GM21390 (cell line): Measurements from ENCODE around the gene TRIM2.
"Not testable (repeated sequence)": the region's sequence is repeated elsewhere in the genome, so short reads cannot be mapped to it uniquely, and the experiment has no call there.

Experiments used
- ATAC-seq: cut with Tn5 transposase; IDR thresholded peaks from one replicate; pipeline ENCODE4 v1.9.1; 2021; ENCODE audit not compliant: unreplicated experiment

The TRIM2 gene

DNA sequence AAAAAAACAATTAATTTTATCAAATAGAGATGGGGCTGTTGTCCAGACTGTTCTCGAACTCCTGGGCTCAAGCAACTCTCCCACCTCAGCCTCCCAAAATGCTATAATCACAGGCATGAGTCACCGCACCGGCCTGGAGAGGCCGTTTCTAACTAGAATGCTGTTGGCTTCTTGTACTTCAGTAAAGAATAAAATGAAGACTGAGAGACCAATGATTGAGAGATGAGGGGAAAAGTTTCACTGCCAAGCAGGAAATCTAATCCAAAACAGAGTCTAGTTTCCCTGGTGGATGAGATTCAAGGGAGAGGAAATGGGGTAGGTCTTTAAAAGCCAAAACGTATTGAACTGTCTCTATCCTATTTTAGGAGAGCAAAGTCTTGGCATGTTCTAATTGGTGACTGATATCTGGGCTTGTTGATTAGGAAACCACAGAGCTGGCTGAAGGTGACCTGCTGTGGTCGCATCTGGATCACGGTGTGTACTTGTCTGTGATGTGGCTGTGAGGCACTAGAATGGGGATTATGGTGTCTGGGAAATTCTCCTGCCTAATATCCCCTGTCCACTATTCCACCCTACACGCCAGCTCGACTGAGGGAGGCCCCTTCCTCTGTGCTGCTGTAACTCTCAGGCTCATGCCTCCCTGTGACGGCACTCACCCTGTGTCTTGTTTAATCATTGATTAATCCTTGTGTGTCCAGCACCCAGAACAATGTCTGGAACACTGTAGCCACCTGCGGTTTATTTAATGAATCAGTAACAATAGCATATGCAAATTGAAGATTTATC lies 15.0 kb upstream of the TRIM2 start:
- no peak for ATAC-seq

DNA sequence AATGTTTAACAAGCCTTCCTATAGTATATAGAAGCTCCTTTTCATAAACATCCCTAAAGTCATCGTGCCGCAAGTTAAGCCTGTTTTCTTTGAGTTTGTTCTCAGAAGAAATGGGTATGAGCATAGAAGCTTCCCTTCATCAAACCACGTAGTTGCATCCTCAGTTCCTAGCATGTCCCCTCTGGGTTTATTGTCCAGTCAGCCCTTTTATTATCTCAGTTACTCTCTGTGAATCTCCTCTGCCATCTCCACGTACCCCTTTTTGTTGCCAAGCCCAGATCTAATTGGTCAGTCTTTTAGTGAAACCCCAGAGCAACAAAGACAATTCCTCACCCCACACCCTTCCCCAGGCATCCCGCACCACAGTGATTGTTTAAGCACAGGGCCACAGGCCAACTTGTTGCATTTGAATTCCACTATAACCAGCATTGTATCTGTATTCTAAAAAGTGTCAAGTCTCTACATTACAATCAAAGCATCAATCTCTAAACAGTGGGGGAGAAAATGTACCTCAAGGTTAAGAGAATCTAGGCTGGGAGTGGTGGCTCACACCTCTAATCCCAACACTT lies 12.4 kb upstream of the TRIM2 start:
- no peak for ATAC-seq

DNA sequence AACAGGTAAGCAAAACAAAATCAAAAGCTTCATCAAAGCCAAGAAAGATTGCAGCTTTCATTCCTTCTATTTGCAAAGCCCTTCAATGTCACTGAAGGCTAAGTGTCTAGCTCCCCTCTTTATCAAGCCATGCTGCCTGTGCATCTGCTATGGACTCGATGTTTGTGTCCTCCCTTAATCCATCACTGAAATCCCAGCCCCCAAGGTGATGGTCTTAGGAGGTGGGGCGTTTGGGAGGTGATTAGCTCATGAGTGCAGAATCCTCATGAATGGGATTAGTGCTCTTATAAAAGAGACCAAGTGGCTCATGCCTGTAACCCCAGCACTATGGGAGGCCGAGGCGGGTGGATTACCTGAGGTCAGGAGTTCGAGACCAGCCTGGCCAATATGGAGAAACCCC lies 6.9 kb upstream of the TRIM2 start:
- no peak for ATAC-seq

DNA sequence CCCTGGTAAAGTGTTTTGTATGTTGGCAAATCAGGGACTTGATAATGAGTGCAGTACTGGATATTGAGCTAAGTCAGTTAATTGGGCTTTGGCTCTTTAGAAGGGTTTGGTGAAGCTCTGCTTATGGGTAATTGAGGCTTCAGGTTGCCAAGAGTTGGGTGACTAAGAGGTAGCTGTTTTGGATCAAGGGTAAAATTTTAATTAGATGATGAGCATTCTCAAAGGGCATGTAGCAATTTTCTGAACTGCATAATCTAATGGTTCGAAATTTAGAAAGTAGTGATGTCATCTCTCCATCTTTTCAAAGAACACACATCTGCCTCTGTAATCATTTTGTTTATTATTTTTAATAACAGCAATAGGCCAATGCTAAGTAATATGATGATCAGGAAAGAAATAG lies 5.5 kb upstream of the TRIM2 start:
- ATAC-seq: no peak

DNA sequence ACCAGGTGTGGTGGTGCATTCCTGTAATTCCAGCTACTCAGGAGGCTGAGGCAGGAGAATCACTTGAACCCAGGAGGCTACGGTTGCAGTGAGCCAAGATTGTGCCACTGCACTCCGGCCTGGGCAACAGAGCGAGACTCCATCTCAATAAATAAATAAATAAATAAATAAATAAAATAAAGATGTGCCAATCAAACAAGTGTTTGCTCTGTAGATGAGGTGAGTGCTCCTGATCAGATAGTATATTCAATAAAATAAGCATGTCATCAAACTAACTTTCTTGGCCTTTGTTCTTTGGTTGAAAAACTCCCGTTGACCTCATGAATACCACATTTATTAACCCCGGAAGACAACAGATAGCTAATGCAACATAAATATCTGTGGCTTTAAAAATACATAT lies 497 bp upstream of the TRIM2 start:
- not testable (repeated sequence) for ATAC-seq

DNA sequence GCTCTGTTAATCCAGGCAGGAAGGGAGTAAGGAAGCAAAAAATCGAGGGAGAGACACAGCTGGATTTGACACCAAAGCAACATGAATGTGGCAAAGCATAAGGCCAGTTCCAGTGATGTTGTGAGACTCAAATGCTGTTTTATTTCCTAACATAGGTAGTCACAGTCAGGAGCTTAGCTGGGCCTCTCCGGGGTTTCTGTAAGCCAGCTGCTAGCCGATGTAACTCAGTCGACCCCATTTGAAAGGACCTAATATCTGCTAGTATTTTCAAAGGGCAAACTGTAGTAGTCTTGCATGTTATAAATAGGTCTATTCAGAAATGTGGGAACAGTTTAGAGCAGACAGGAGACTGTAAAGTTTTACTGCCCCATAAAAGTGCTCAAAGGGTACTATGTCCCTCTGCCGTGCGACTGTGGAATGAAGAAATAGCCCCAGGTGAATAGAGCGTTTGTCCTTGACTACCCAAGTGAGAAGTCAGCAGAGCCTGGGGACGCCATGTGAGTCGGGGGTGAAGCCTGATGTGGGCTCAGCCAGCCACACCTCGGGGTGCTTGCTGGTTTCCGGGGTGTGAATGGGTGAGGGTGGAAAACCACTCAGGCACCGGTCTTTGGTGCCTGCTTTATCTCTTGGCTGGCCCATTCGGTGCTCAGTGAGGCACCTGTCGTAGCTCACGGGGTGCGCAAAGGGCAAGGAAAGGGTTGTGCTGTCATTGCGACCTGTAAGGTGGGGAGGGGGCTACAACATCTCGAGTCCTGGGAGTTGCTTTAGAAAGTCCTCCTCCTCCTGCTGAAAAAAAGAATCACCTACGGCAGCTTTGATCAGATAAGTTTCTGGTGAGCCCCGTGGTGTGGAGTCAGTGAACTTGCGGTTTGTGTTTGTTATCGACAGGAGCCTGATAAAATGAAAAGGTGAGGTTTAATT lies 745 bp downstream of the TRIM2 start:
- ATAC-seq: no peak

DNA sequence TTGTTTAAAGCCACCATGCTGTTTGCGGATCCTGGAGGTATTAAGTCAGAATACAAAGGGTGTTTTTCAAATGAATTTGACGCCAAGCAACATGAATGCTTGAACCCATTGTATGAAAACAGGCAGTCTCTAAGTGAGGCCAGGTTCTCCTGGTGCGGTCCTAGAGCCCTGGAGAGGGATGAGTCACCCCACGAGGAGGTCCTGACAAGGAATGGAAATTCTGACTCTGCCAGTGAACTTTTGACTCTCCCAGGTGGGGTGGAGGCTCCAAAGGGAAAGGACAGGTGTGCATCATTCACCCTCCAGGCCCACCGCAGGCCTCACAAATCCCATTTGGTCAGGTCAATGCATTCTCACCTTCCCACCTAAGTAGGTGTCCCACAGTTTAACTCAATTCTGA lies 1.5 kb downstream of the TRIM2 start:
- no peak for ATAC-seq

DNA sequence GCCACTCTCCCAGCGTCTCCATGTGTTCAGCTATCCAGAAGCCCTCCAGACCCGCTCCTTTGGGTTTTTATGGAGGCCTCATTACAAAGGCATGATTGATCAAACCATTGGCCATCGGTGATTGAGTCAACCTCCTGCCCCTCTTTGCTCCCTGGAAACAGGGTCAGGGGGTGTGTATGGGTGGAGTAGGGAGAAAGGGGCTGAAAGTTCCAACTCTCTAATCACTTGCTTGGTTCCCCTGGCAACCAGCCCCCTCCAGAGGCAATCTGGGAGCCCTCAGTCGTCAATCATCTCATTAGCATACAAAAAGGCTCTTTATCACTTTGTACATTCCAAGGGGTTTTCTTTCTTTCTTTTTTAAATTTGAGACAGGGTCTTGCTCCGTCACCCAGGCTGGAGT lies 2.3 kb downstream of the TRIM2 start:
- ATAC-seq: no peak

DNA sequence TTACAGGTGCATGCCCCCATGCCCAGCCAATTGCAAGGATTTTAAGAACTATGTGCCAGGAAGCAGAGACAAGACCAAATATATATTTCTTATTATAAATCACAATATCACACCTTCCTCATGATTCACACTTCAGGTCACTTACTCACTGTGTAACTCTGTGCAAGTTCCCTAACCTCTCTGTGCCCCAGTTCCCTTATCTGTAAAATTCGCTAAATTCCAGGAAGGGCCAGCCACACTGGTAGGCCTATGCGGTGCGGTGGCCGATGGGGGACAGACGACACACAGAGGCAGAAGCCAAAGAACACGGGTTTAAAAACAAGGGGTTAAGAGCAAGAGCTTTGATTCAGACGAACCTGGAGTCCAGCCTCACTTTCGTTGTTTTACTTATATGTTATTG lies 2.8 kb downstream of the TRIM2 start:
- ATAC-seq: no peak

DNA sequence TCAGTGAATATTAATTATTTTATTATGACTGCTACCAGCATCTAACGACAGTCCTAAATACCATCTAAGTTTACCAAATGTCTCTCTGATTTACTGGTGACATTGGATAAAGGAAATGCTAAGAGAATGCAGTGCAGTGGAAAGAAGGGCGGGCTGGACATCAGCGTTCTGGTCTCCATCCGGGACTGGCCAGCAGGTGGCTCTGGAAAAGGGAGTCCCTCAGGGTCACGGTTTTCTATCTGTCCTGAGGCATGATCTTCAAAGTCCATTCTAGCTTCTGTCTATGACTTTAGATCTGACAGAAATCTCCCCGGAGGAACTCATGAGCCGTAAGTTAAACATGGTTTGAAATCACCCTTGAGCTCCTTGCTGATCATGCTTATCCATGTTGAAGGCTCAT lies 3.3 kb downstream of the TRIM2 start:
- ATAC-seq: no peak

DNA sequence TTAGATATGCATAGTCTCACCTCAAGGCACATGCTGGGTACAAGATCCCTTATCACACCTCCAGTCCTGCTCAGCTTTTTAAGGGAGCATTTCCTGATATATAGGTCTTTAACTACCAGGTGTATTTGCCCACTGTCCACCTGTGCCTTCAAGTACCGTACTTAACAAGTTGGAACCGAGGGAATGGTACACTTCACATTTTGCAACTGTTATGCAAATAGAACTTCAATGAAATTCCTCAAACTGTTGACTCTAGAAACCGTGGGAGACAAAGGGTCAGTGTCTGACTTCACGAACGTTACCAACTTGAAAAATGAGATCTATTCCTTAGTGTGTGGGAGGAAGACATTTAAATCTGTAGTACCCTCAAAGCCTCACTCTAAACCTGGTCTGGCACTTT lies 5.2 kb downstream of the TRIM2 start:
- ATAC-seq: no peak

DNA sequence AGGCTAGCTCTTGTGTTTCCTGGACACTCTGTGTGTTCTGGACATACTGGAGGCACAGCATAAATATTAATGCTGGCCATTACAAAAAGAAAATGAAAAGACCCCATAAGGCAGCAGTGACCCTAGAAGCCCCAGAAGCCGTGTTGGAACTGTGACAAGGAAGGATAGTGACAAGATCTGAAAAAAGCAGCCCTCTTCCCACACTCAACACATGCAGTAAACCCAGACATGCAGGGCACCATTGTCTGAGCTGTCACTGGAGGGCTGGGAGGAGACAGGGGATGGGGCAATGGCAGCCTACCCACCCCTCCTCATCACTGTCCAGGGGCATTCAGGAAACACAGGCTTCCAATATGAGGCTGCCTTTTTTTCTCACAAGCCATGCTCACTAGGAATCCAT lies 6.5 kb downstream of the TRIM2 start:
- no peak for ATAC-seq

DNA sequence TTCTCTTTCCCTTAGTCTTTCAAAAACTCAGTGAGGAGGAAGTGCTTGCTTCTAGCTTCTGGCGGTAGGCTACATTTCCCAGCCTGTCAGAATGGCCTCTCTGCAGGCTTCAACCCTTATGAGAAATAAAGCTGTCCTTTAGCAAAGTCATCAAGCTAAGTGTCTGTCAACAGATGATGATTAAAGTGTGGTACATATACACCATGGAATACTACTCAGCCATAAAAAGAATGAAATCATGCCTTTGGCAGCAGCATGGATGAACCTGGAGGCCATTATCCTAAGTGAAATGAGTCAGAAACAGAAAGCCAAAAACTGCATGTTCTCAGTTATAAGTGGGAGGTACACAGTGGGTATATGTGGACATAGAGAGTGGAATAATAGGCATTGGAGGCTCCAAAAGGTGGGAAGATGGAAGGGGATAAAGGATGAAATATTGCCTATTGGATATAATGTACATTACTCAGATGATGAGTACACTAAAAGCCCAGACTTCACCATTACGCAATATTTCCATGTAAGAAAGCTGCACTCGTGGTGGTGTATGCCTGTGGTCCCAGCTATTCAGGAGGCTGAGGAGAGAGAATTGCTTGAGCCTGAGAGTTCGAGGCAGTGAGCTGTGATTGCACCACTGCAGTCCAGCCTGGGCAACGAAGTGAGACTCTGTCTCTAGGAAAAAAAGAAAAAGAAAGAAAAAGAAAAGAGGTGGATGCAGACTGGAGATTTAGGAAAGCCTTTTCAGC lies 7.9 kb downstream of the TRIM2 start:
- no peak for ATAC-seq

DNA sequence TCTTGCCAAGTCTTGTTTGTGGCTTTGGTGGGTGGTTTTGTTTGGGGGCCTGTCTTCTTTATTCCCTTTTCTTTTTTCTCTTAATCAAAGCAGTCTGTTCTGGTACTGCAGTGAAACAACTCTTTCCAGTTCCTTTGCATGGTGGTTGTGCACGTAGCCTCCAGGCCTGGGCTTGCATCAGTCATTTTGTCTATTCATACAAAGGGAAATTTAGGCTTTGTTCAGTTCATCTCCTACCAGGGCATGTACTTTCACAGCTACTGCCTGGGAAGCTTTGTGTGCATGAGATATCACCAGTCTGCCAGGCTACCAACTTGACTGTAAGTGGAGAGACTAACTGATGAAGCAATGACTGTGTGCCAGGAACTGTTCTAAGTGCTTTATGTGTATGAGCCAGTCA lies 8.5 kb downstream of the TRIM2 start:
- ATAC-seq: no peak

DNA sequence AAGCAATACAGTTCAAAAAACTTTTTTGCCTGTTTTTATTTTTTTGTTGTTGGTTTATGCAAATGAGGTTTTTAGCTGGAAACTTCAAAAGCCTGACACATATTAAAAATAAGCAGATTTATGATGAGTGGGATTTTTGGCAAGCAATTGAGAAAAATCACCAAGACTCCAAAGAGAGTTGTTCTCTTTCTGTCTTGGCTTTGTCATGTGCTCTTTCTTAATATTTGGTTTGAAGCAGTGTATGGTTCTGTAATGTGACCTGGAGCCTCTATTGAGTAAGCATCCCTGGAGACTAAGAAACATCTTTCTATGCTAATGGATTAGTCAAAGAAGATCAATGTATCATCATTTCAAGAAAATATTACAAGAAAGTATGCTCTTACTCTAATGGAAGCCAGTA lies 11.7 kb downstream of the TRIM2 start:
- no peak for ATAC-seq

DNA sequence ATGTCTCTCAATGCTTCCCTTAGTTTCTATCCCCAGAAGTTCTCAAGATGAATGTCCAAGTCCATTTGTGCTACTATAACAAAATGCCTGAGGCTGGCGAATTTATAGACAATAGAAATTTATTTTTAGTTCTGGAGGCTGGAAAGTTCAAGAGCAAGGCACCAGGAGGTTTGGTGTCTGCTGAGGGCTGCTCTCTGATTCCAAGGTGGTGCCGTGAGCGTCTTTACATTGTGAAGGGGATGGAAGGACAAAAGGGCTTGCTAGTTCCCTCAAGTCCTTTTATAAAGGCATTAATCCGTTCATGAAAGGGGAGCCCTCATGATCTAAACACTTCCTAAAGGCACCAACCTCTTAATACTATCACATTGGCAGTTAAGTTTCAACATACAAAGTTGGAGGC lies 12.3 kb downstream of the TRIM2 start:
- no peak for ATAC-seq

DNA sequence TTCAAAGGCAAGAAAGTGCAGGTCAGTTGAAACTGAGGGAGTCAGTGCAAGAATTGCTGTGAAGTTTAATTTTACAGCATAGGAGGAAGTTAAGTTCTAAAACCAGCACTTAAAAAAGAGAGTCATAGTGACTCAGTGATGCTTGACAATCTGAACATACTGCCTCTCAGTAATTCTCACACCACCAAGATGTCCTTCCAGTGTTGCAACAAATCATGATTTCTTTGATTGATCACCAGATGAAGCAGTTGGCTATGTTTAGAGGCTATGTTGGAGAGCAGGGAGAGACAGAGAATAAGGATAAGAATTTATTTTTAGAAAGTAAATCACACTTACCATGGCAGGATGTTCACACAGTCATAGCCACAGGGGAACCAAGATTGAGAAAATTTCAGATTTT lies 13.2 kb downstream of the TRIM2 start:
- peak; percentile 51 for ATAC-seq

DNA sequence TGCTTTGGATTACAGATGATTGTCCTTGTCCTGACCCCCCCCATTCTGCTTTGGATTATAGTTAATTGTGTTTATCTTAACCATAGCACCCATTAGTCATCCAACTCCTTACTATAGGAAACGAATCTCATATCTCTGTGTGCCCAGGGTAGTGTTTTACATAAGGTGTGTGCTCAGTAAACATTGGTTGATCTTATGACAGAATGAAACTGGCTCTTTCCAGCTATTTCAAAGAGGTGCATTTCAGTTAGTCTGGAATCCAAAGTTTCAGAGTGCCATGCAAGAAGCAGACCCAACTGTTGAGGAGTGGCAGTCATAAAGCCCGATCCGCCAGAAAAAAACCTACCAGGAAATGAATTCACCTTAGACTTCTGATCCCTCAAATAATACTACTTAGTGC lies 14.7 kb downstream of the TRIM2 start:
- ATAC-seq: no peak

DNA sequence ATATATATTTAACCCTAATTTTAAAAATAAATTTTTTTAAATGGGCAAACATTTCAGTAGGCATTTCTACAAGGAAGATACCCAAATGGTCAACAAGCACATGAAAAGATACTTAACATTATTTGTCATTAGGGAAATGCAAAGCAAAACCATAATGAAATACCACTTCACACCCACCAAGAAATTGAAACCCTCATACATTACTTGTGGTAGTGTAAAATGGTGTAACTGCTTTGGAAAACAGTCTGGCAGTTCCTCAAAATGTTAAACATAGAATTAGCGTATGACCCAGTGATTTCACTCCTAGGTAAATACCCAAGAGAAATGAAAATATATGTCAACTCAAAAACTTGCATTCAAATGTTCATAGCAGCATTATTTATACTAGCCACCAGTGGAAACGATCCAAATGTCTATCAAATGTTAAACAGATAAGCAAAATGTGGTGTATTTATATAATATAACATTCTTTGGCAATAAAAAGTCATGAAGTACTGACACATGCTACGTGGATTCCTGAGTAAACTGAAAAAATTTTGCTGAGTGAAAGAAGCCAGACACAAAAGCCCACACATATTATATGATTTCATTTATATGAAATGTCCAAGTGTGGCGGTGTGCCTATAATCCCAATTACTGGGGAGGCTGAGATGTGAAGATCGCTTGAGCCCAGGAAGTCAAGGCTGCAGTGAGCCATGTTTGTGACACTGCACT lies 16.6 kb downstream of the TRIM2 start:
- no peak for ATAC-seq

DNA sequence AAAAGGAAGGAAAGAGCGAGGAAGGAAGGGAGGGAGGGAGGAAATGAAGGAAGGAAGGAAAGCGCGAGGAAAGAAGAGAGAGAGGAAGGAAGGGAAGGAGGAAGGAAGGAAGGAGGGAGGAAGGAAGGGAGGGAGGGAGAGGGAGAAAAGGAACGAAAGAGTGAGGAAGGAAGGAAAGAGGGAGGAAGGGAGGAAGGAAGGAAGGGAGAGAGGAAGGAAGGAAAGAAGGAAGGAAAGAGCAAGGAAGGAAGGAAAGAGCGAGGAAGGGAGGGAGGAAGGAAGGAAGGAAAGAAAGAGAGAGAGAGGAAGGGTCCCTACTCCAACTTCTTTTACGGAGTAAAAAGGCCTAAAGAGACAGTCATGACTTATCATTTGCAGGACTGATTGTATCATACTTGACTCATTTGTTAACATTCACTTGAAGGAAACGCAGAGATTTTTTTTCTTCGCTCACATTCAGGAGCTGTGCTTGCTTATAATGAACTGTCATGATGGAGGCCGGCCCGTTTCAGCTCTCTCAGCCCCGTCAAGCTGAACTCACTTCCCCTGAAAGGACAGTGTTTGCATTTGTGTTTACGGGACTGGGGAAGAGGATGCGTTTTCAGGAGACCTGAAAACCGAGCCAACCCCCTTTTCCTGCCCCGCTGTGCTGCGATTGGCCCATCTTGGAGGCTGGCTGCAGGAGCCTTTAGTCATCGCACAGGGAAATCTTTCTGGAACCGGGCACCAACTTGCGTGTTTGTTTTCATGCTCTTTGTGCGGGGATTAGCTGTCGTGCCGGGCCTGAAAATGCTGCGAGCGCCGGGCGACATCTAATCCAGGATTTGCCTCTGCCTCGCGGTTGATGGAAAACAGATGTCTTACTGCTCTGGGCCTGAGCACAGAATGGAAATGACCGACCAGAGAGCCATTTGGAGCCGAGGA lies 17.8 kb downstream of the TRIM2 start:
- ATAC-seq: no peak
